Peyer's patch (tissue), 4 donors: ENCODE results near the gene CADPS2.

Experiments used
- POLR2A ChIP-seq, 2 donors: fragments of 450-650 bp; IDR thresholded peaks; one replicate each; pipeline ENCODE4 v1.5.1; 2017; ENCODE audit warnings: antibody characterized with exemption in 2 of 2, mild to moderate bottlenecking in 2 of 2, moderate library complexity in 2 of 2
- TF ChIP-seq, protein P1 (sequence below), 6 experiments: fragments of 450-650 bp in 4 of 6; fragments of 200-600 bp in 2 of 6; sonication (generic) in 1 of 6; IDR thresholded peaks; one replicate each; pipeline ENCODE4 v1.5.1; 2017 to 2019; ENCODE audit warnings: antibody characterized with exemption in 6 of 6, mild to moderate bottlenecking in 3 of 6, moderate library complexity in 1 of 6

DNA sequence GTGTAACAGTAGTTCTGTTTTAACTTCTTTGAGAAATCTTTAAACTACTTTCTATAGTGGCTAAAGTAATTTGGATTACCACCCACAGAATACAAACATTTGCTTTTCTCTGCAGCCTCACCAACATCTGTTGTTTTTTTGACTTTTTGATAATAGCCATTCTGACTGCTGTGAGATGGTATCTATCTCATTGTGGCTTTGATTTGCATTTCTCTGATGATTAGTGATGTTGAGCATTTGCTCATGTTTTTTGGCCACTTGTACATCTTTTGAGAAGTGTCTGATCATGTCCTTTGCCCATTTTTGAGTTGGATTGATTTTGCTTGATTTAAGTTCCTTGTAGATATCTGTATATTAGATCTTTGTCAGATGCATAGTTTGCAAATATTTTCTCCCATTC lies 254.0 kb downstream of the CADPS2 start:
- TF ChIP-seq, protein P1, sequence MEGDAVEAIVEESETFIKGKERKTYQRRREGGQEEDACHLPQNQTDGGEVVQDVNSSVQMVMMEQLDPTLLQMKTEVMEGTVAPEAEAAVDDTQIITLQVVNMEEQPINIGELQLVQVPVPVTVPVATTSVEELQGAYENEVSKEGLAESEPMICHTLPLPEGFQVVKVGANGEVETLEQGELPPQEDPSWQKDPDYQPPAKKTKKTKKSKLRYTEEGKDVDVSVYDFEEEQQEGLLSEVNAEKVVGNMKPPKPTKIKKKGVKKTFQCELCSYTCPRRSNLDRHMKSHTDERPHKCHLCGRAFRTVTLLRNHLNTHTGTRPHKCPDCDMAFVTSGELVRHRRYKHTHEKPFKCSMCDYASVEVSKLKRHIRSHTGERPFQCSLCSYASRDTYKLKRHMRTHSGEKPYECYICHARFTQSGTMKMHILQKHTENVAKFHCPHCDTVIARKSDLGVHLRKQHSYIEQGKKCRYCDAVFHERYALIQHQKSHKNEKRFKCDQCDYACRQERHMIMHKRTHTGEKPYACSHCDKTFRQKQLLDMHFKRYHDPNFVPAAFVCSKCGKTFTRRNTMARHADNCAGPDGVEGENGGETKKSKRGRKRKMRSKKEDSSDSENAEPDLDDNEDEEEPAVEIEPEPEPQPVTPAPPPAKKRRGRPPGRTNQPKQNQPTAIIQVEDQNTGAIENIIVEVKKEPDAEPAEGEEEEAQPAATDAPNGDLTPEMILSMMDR (IDR thresholded peaks at IDR 0.05) = no peak
- TF ChIP-seq POLR2A (IDR thresholded peaks at IDR 0.05) = no peak
